ENCODE data around the gene TMEM170B.
A peak's percentile ranks its signal among the peaks of the same experiment; 100 is the strongest.

The TMEM170B gene, protein sequence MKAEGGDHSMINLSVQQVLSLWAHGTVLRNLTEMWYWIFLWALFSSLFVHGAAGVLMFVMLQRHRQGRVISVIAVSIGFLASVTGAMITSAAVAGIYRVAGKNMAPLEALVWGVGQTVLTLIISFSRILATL

DNA sequence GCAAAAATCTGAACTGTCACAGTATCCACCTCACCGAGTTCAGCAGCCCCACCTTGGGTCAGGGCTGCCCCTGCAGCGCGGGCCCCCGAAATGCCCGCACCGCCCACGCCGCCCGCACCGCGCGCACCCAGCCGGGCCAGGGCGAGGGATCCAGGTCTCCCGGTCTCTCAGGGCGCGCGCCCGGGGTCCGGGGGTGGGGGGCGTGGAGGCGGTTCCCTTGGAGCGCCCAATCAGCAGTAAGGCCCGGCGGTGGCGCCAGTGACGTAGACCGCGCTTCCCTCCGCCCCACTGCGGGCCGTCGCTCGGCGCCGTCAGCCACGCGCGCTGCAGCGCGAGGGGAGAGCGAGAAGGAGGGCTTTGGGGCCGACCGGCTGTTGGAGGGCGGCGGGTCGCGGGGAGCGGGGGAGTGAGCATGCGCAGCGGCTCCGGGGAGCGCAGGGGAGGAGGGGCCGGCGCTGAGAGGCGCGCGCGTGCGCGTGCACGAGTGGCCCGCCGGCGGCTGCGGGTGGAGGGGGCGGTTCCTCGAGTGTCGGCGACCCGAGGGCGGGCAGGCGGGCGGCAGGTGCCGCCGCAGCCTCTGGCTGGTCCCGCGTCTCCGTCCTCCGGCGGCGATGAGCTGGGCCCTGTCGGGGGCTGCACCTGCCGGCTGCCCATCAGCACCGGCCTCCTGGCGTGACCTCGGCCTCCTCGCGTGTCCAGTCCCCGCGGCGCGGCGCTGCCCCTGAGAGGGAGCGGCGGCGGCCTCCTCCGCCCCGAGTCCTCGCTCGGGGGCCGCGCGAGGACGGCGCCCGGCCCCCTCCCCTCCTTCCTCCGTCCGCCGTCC, at the start of gene TMEM170B:
Gene TMEM170B, plus strand, starts transcription at position 521 of the 823 bp plus-strand sequence. CDS start 529 bp downstream, outside the sequence.
- peak; percentile 94 for DNase-seq

GRCh38 chr6:11490996-11491395, 46.6 kb upstream of the TMEM170B start:
- no peak for DNase-seq

- peak; percentile 5 for DNase-seq
These were observed 45.7 kb upstream of the TMEM170B start for GRCh38 chr6:11491596-11492463.

DNA sequence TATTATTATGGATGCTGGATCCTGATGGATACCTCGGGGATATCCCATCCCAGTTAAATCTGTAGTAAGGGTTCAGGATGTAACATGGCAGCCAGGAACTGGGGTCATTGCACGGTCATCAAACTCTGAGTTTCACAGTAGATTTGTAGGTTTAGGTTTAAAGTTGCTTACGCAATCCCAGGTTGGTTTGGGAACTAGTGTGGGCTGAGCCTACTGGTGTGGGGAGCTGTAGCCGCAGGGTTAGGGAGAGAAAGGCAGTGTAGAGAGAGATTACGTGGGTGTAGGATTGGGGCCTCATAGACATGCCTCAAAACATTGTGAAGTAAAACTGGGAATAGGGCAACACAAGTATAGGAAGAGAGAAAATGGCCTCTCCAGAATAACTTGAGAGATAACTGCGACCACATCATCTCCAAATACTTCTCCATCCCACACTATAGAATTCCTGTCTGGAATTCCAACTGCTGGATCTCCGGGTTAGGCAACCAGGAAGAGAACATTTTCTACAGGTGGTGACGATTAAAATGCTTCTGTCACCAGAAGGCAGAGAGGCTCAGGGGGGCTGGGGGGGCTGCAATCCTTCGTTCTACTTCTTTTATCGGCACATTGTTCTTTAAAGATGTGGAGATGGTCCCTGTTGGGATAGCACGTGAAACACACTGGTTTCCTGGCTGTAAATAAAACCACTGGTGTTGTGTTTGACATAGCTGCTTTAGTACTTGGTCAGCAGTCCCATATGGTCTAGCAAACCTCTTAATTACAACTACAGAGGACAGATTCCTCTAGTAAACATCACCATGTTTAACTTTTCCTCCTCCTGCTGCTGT, 44.9 kb upstream of the TMEM170B start:
- no peak for DNase-seq

DNA sequence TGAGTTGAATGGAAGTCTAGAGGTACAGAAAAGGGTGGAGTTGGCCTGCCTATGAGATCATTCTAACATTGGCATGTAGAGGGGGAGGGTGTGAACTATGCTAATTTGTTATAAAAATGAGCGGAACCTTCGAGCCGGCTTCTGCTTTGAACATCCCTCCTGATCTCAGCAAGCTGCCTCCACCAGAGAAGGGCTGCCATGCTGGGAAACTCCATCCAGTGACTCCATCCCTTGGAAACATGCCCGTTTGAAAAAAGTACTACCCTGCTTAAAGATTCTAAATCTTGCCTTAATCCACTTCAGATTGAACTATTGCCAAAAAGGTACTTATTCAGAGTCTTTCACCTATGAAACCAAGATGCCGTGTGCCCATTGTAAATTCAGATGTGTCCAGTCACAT, 43.6 kb upstream of the TMEM170B start:
- no peak for DNase-seq

DNA sequence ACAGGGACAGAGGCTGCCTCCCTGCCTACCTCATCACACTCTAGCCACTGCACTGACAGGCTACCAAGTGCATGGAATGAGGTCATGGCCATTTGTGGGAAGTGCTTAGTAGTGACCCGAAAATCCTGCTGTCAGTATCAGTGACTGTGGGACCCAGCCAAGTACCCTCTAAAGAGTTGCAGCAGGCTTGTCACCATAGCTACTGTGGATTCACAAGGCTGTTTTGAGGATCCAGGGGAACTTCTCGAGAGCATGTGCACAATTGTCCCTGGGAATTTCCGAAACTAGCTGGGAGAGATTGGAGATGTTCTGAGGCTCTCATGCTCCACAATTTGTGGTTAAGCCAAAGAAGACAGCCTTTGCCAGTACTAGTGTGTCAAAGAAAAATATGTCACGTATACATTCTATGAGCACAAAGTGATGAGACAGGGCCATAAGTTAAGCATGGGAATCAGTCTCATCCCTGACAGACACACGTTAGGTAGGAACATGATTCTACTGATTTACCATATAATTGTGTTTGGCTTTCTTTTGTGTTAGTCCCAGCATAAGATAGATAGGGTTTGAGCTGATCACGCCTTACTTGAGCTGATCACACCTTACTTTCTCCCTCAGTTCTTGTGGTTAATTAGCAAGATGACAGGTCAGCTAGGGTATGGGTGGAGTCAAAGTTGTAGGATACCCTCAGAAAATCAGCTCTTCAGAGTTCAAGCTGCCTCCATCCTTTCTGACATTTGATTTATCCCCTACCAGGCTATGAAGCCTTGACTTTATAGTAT, 42.6 kb upstream of the TMEM170B start:
- no peak for DNase-seq

- DNase-seq, result no peak
These were observed 41.9 kb upstream of the TMEM170B start for GRCh38 chr6:11495565-11496145.

DNA sequence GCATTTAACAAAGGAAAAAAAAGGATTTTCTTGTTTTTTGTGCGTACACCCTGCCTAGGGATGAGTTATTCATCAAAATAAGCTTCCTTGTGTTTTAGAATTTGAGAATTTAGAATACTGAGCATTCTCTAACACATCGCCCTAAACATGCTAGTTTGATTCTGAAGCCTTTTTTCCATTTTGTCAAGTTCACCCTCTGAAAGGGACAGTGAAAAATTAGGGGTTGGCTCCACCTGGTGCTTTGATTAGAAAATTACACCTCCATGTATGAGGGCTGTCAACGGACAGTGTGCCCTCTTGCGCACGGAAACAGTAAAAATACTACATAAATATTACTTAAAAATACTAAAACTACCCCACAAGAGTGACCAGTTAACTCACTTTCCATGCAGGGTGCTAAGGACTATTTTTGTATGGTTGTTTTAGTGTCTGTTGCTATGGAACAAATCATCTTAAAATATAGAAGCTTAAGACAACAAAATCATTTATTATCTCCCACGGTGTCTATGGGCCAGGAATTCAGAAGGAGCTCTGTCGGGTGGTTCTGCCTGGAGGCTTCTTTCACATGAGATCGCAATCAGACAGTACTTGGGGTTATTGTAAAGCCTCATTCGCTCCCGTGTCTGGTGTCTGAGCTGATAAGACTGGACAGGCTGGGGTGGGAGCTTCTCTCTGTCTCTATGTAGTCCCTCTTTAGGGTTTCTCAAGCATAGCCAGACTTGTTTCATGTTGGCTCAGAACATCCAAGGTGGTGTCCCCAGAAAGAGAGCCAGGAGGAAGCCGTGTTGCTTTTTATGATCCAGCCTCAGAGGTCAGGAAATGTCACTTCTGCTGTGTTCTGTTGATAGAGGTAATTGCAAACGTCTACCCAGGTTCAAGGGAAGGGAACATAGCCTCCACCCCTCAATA, 41.1 kb upstream of the TMEM170B start:
- peak; percentile 92 for DNase-seq

GRCh38 chr6:11497107-11497506, 40.4 kb upstream of the TMEM170B start:
- no peak for DNase-seq

DNA sequence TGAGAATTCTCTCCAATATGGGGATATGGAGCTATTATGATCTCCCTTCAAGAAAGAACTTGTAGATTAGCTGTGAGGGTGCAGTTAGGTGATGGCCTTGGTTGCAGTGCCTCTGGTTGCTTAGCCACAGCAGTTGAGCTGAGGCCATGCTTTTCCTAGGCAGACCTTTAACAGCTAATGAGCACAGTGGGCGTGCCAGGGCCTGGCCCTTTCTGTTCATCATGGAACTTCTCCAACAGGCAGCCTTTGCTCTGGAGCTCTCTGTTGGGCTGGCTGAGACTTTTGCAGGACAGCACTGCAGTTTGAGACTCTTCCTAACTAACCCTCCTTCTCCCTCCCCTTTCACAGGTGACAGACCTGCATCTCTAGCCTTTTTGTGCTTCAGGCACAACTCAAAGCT, 39.7 kb upstream of the TMEM170B start:
- DNase-seq, result peak; percentile 27

DNA sequence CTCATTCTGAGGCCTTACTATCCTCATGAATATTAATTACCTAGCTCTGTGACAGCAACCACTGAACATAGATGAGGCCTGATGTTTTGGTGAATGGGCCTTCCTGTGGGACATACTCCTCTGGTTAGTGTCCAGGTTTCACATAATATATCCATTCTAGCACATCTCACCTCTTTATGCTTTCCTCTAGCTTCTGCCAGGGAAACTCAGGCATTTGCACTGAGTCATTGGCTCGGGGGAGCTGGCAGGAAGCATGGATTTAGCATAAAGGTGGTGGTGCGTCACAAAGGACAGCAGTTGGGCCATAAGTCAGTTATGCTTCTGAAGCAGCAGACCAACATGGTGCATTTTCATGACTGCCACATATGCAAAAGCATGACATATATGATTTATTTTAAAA, 37.5 kb upstream of the TMEM170B start:
- no peak for DNase-seq

DNA sequence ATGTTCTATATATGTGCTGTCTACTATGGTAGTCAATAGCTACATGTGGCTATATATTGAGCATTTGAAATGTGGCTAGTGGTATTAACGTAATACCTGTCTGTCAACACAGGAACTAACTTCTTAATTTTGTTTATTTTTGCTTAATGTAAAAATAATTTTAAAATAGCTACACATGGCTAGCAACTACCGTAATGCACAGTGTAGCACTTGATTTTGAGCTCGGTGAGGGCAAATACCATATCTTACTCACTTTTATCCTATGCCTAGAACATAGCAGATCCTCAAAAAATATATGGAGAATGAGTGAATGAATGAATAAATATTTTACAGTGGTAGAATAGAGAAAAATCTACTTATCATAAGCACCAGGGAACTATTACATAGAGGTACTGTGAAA, 28.1 kb upstream of the TMEM170B start:
- no peak for DNase-seq

- no peak for DNase-seq
These were observed 22.9 kb upstream of the TMEM170B start for GRCh38 chr6:11514672-11515071.

DNA sequence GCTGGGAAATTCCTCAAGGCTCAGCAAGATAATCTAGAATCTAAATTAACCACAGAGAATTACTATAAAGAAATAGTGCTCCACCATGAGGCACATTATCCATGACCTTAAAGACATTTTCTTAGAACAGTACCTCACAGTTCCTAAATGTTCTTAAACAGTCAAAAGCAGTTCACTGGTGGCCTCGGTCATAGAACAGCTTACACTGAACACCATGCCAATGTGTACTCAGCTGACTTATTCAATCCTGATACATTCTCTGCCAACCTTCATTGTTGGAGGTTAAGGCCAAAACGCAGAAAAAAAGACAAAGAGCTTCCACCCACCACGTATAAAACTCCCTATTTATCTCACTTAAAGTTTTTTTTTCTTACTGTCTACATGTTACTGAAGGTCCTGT, 21.8 kb upstream of the TMEM170B start:
- no peak for DNase-seq

DNA sequence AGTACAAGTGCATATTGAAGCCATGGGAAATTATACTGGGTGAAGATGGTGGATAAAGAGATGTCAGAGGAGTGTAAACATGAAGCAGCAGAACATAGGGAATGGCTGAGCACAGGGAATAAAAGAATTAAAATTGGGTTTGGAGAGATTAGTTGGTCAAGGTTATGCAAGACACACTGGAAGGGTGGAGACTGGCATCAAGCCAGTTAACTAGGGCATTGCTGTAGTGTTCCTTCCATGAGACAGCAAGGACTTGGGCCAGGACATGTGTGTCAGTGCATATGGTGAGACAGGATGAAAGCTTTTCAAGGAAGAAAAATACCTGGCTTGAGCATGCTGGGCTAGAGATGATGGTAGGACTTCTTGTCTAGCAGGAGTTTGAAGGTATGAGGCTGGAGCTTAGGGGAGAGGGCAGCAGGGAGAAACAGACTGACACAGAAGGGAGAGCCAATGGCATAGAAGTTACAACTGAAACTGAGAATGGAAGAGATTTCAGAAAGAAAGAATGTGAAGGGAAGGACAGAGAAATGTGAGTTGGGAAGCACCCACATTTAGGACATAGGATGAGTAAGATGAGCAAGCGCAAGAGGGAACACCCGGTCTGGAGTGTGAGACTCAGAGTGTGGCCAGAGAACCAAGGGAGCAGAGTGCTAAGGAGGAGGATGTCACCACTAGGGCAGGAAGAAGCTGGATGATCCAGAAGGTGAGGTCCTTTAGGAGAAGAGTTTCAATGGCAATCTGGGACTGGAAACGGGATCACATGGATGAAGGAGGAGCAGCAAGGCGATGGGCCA, 14.5 kb upstream of the TMEM170B start:
- peak; percentile 55 for DNase-seq

DNA sequence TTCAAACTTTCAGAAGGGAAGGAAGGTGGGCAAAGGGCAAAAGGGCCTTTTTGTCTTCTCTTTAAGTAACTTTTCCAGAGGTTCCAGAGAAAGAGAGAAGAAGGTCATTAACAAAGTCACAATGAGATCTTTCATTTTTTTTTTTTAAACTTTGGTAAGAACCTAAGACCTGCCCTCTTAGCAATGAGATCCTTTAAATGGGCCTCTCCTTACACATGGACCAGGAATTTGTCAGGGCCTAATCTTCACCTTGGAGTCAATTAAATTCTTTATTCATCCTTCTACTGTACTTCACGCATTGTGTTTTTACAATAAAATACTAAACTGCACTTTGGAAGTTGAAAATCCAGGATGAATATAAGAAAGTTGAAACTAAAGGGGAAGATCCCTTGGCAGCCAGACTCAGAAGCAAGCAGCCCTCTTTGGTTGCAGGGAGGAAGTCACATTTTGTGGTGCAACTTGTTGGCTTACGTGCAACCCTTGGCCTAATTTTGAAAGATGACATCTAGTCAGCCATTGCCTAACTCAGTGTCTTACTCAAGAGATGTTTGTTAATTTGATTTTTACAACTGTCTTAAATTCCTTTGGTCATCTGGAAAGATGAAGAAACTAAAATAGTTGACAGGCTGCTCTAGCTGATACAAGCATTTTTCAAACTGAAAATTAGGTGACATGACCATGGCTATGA, 11.9 kb upstream of the TMEM170B start:
- peak; percentile 82 for DNase-seq

- DNase-seq, result no peak
These were observed 11.4 kb upstream of the TMEM170B start for GRCh38 chr6:11526156-11526505.

DNA sequence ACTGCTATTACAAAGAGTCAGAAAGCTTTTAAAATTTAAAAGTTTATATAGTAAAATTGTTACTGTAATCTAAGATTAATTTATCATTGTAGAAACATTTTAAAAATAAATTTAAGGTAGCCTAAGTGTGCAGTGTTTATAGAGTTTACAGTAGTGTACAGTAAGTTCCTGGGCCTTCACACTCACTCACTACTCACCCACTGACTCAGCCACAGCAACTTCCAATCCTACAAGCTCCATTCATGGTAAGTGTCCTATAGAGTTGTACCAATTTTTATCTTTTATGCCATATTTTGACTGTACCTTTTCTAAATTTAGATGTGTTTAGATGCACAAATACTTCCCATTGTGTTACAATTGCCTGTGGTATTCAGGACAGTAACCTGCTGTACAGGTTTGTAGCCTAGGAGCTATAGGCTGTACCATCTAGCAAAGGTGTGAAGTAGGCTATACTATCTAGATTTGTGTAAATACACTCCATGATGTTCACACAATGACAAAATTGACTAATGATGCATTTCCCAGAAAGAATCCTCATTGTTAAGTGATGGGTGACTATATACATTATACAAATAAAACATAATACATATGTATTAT, 10.2 kb upstream of the TMEM170B start:
- DNase-seq, result no peak

DNA sequence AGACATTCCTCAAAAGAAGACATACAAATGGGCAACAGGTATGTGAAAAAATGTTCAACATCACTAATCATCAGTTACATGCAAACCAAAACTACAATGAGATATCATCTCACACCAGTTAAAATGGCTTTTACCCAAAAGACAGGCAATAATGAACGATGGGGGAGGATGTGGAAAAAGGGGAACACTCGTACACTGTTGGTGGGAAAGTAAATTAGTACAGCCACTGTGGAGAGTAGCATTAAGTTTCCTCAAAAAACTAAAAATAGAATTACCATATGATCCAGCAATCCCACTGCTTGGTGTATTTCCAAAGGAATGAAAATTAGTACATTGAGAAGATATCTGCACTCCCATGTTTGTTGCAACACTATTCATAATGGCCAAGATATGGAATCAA, 8.6 kb upstream of the TMEM170B start:
- DNase-seq, result no peak
